Activated T-cell treated with anti-CD3 and anti-CD28 coated beads for 24 hours (primary cell): ENCODE measurements around the gene PLA2G2F.

Experiments
- DNase-seq: peaks from one replicate; pipeline ENCODE4 v3.0.0-alpha.2; 2020; ENCODE audit warnings: low read depth

Gene PLA2G2F

GRCh38 chr1:20191266-20191825, 52.2 kb downstream of the PLA2G2F start:
- no peak for DNase-seq

- DNase-seq = no peak
Measured at GRCh38 chr1:20192364-20192763, 53.2 kb downstream of the PLA2G2F start.

GRCh38 chr1:20192871-20193411, 53.8 kb downstream of the PLA2G2F start:
- no peak for DNase-seq

GRCh38 chr1:20194224-20194623, 55.1 kb downstream of the PLA2G2F start:
- DNase-seq = no peak

- peak; percentile 68 for DNase-seq
Measured at GRCh38 chr1:20194757-20195461, 55.8 kb downstream of the PLA2G2F start.

GRCh38 chr1:20195462-20195780, 56.3 kb downstream of the PLA2G2F start:
- no peak for DNase-seq

- no peak for DNase-seq
Measured at GRCh38 chr1:20197329-20197791, 58.2 kb downstream of the PLA2G2F start.

- DNase-seq = no peak
Measured at GRCh38 chr1:20198296-20198695, 59.2 kb downstream of the PLA2G2F start.

- DNase-seq = no peak
Measured at GRCh38 chr1:20198918-20199317, 59.8 kb downstream of the PLA2G2F start.

- no peak for DNase-seq
Measured at GRCh38 chr1:20199403-20199802, 60.3 kb downstream of the PLA2G2F start.

- no peak for DNase-seq
Measured at GRCh38 chr1:20199840-20200239, 60.7 kb downstream of the PLA2G2F start.
